CD14-positive monocyte (primary cell): ENCODE data around the gene B4GALT4. TPM values are rescaled to one million over a fixed set of nuclear protein-coding genes. Genes with fewer than 3 reads are reported as not detected.

Experiments used
- DNase-seq, 3 donors: peaks; one replicate each; pipeline ENCODE4 v3.0.0-alpha.2; 2011 to 2022
- H2AFZ ChIP-seq: 2 replicates; pipeline ENCODE4 v1.6.0; 2012; ENCODE audit warnings: mild to moderate bottlenecking, low read depth, low read length, inconsistent platforms; ENCODE audit not compliant: insufficient read depth, poor library complexity, severe bottlenecking
- H3K27ac ChIP-seq, 2 donors: 1 replicate in 1 of 2; 2 replicates in 1 of 2; pipeline ENCODE4 v1.5.1; 2012 to 2013; ENCODE audit warnings: low read length in 2 of 2, control low read depth in 1 of 2, inconsistent platforms in 1 of 2, low read depth in 1 of 2, mild to moderate bottlenecking in 1 of 2
- H3K27me3 ChIP-seq, 2 donors: one replicate each; pipeline versions ENCODE4 v1.6.0 to v1.6.1; 2011 to 2013; ENCODE audit warnings: low read length in 2 of 2; ENCODE audit not compliant: control insufficient read depth in 2 of 2, insufficient read depth in 2 of 2
- H3K36me3 ChIP-seq, 2 donors: replicated peaks in 1 of 2; 1 replicate in 1 of 2; 2 replicates in 1 of 2; pipeline versions ENCODE4 v1.5.1 to v1.6.1; 2012 to 2013; ENCODE audit warnings: low read length in 2 of 2, control low read depth in 1 of 2, inconsistent platforms in 1 of 2, mild to moderate bottlenecking in 1 of 2; ENCODE audit not compliant: insufficient read depth in 2 of 2, control insufficient read depth in 1 of 2
- H3K4me1 ChIP-seq, 2 donors: 1 replicate in 1 of 2; 2 replicates in 1 of 2; pipeline versions ENCODE4 v1.5.1 to v1.6.1; 2012 to 2013; ENCODE audit warnings: low read length in 2 of 2, control low read depth in 1 of 2, inconsistent platforms in 1 of 2, mild to moderate bottlenecking in 1 of 2, moderate library complexity in 1 of 2; ENCODE audit not compliant: insufficient read depth in 2 of 2, control insufficient read depth in 1 of 2
- H3K4me2 ChIP-seq: replicated peaks from 2 replicates; pipeline ENCODE3; 2012; ENCODE audit warnings: low read length, moderate library complexity, mild to moderate bottlenecking; ENCODE audit not compliant: poor library complexity, severe bottlenecking; ENCODE audit errors: extremely low read depth
- H3K4me3 ChIP-seq, 3 experiments: fragments of 200-600 bp in 1 of 3; sonication (generic) in 1 of 3; replicated peaks in 1 of 3; 1 replicate in 2 of 3; 2 replicates in 1 of 3; pipeline ENCODE4 v1.5.1; 2011 to 2013; ENCODE audit warnings: low read length in 3 of 3, mild to moderate bottlenecking in 3 of 3, control low read depth in 2 of 3, low read depth in 2 of 3, inconsistent platforms in 1 of 3, moderate library complexity in 1 of 3
- H3K79me2 ChIP-seq: 2 replicates; pipeline ENCODE4 v1.6.0; 2012; ENCODE audit warnings: mild to moderate bottlenecking, control low read depth, inconsistent platforms, low read length, moderate library complexity; ENCODE audit not compliant: insufficient read depth
- H3K9ac ChIP-seq: 2 replicates; pipeline ENCODE4 v1.6.0; 2017; ENCODE audit warnings: low read length, mild to moderate bottlenecking; ENCODE audit not compliant: insufficient read depth, poor library complexity, severe bottlenecking
- H3K9me3 ChIP-seq, 2 donors: replicated peaks in 1 of 2; 1 replicate in 1 of 2; 2 replicates in 1 of 2; pipeline versions ENCODE4 v1.5.1 to v1.6.1; 2012 to 2013; ENCODE audit warnings: low read length in 2 of 2, control low read depth in 1 of 2; ENCODE audit not compliant: control insufficient read depth in 1 of 2, insufficient read depth in 1 of 2
- H4K20me1 ChIP-seq: 2 replicates; pipeline ENCODE4 v1.6.0; 2012; ENCODE audit warnings: mild to moderate bottlenecking, low read length, control low read depth, moderate library complexity; ENCODE audit not compliant: insufficient read depth
- H3K27ac Mint-ChIP-seq, 7 donors: one replicate each; pipeline ENCODE4 v1.8.0; 2020; ENCODE audit warnings: mild to moderate bottlenecking in 7 of 7, mixed read lengths in 7 of 7, moderate library complexity in 6 of 7, inconsistent platforms in 2 of 7
- H3K27me3 Mint-ChIP-seq, 3 donors: one replicate each; pipeline ENCODE4 v1.8.0; 2021 to 2022; ENCODE audit warnings: low read depth in 3 of 3, mild to moderate bottlenecking in 3 of 3, mixed read lengths in 3 of 3, moderate library complexity in 3 of 3, inconsistent platforms in 1 of 3
- H3K36me3 Mint-ChIP-seq, 2 donors: one replicate each; pipeline ENCODE4 v1.8.0; 2020; ENCODE audit warnings: mixed read lengths in 2 of 2, inconsistent platforms in 1 of 2, mild to moderate bottlenecking in 1 of 2
- H3K4me1 Mint-ChIP-seq: one replicate; pipeline ENCODE4 v1.8.0; 2020; ENCODE audit warnings: mild to moderate bottlenecking, mixed read lengths
- H3K4me3 Mint-ChIP-seq, 2 donors: one replicate each; pipeline ENCODE4 v1.8.0; 2020; ENCODE audit warnings: mild to moderate bottlenecking in 2 of 2, mixed read lengths in 2 of 2, moderate library complexity in 1 of 2
- H3K9me3 Mint-ChIP-seq, 7 donors: one replicate each; pipeline ENCODE4 v1.8.0; 2020 to 2022; ENCODE audit warnings: mixed read lengths in 7 of 7, mild to moderate bottlenecking in 6 of 7, moderate library complexity in 6 of 7, inconsistent platforms in 2 of 7
- CTCF ChIP-seq: fragments of 200-600 bp; IDR thresholded peaks from one replicate; pipeline ENCODE4 v1.8.0; 2022; ENCODE audit warnings: antibody characterized with exemption, mild to moderate bottlenecking
- WGBS: methylation state at CpG from one replicate; pipeline ENCODE4 v1.1.5; 2013; ENCODE audit warnings: missing lambda C conversion rate; ENCODE audit not compliant: insufficient coverage; 5-methylcytosine and 5-hydroxymethylcytosine counted together
- intact Hi-C, 2 donors: fragments of 100-400 bp; cut with micrococcal nuclease; formaldehyde crosslinking; loops; one replicate each; pipeline versions ENCODE4 v1.15.0 to v1.15.1; 2023
- polyA plus RNA-seq, 3 donors: library from polyadenylated mRNA; depleted of rRNA in 1 of 3; unstranded in 2 of 3; stranded (reverse) in 1 of 3; fragments of 300-500 nt in 2 of 3; fragments of >200 nt in 1 of 3; fragmentation: Illumina TruSeq in 2 of 3; gene quantifications; 1 replicate in 2 of 3; 2 replicates in 1 of 3; pipeline ENCODE4 v1.2.3, GENCODE V29; 2012 to 2021

B4GALT4 gene
- polyA plus RNA-seq, 3 donors = 5.8 to 7.4 (median 5.8) TPM

GRCh38 chr3:119195911-119196310 lies 44.8 kb downstream of the B4GALT4 start:
- H3K4me1 Mint-ChIP-seq = no peaks in the 10 kb centered on the region
- H3K27ac Mint-ChIP-seq = no peak overlapping the region
- intact Hi-C loops = no loop called here
- no peak for TF ChIP-seq CTCF
- no peak overlapping the region for H2AFZ ChIP-seq
- no peak overlapping the region for H3K27ac ChIP-seq
- peaks cover 0 to 1% (median 0%) of the 10 kb centered on the region in 3 donors for H3K27me3 Mint-ChIP-seq
- H3K79me2 ChIP-seq = no peaks in the 10 kb centered on the region
- no peak overlapping the region for H3K4me2 ChIP-seq
- no peaks in the 10 kb centered on the region for H3K4me1 ChIP-seq
- peaks cover 0 to under 1% (median 0%) of the 10 kb centered on the region in 7 donors for H3K9me3 Mint-ChIP-seq
- H3K9me3 ChIP-seq = no peaks in the 10 kb centered on the region
- no peaks in the 10 kb centered on the region for H4K20me1 ChIP-seq
- H3K36me3 ChIP-seq = no peaks in the 10 kb centered on the region
- no peak overlapping the region for H3K4me3 Mint-ChIP-seq
- no peak overlapping the region for H3K4me3 ChIP-seq
- no peak overlapping the region for H3K9ac ChIP-seq
- WGBS = 91% methylated on average over 1 of the region's 1 CpG
- DNase-seq = no peak
- no peaks in the 10 kb centered on the region for H3K36me3 Mint-ChIP-seq
- H3K27me3 ChIP-seq = no peaks in the 10 kb centered on the region

- H3K27me3 Mint-ChIP-seq = peaks cover 0 to 3% (median 1%) of the 10 kb centered on the region in 3 donors
- TF ChIP-seq CTCF = no peak
- no peak for DNase-seq
- intact Hi-C loops = no loop called here
- Histone ChIP-seq H3K4me2 (no peak overlapping the region), H3K27me3 (no peaks in the 10 kb centered on the region), H3K9ac (no peak overlapping the region), H3K4me3 (no peak overlapping the region), H3K79me2 (no peaks in the 10 kb centered on the region), H3K27ac (no peak overlapping the region), H2AFZ (no peak overlapping the region), H3K36me3 (no peaks in the 10 kb centered on the region), H3K4me1 (no peaks in the 10 kb centered on the region), H4K20me1 (no peaks in the 10 kb centered on the region), H3K9me3 (no peaks in the 10 kb centered on the region)
- 100% methylated on average over 1 of the region's 1 CpG for WGBS
- H3K36me3 Mint-ChIP-seq = no peaks in the 10 kb centered on the region
- peaks cover 0 to 1% (median 0%) of the 10 kb centered on the region in 7 donors for H3K9me3 Mint-ChIP-seq
- no peaks in the 10 kb centered on the region for H3K4me1 Mint-ChIP-seq
- no peak overlapping the region for H3K27ac Mint-ChIP-seq
- no peak overlapping the region for H3K4me3 Mint-ChIP-seq
Observed at GRCh38 chr3:119195151-119195476, 45.6 kb downstream of the B4GALT4 start.
